Skin epidermis (tissue), 12 donors: Measurements from ENCODE around the gene ASPG.

Experiments
- H3K27ac ChIP-seq, 21 experiments: fragments of 200-600 bp; sonication (generic) in 11 of 21; one replicate each; pipeline ENCODE4 v1.5.0; 2020; ENCODE audit warnings: mild to moderate bottlenecking in 3 of 21, inconsistent platforms in 2 of 21, moderate library complexity in 2 of 21
- H3K4me3 ChIP-seq, 7 experiments: fragments of 200-600 bp; sonication (generic) in 2 of 7; one replicate each; pipeline ENCODE4 v1.5.0; 2020; ENCODE audit warnings: inconsistent platforms in 2 of 7, mild to moderate bottlenecking in 2 of 7, moderate library complexity in 1 of 7

ASPG gene

GRCh38 chr14:104091927-104092771, 6.6 kb downstream of the ASPG start:
- Histone ChIP-seq H3K27ac (no peak overlapping the region), H3K4me3 (no peak overlapping the region)

- Histone ChIP-seq H3K4me3 (no peak overlapping the region), H3K27ac (no peak overlapping the region)
Observed at GRCh38 chr14:104092931-104093365, 7.4 kb downstream of the ASPG start.

DNA sequence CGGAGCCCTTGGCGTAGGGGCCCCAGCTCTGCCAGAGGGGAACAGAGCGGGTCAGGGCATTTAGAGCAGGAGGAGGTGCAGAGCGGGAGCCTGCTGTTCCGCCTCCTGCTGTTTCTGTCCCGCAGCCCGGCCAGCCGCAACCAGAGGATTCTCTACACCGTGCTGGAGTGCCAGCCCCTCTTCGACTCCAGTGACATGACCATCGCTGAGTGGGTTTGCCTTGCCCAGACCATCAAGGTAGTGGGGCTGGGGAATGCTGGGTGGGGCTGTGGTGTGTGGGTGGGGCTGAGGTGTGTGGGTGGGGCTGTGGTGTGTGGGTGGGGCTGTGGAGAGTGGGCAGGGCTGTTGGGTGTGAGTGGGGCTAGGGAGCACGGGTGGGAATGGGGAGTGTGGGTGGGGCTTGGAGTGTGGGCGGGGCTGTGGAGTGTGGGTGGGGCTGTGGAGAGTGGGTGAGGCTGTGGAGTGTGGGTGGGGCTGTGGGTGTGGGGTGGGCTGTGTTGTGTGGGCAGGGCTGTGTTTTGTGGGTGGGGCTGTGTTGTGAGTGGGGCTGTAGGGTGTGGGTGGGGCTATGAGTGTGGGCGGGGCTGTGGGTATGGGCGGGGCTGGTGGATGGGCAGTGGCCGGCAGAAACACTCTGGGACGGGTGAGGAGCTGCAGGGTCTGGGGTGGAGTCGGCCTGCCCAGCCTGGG, 8.0 kb downstream of the ASPG start:
- Histone ChIP-seq H3K27ac (no peak overlapping the region), H3K4me3 (no peak overlapping the region)

DNA sequence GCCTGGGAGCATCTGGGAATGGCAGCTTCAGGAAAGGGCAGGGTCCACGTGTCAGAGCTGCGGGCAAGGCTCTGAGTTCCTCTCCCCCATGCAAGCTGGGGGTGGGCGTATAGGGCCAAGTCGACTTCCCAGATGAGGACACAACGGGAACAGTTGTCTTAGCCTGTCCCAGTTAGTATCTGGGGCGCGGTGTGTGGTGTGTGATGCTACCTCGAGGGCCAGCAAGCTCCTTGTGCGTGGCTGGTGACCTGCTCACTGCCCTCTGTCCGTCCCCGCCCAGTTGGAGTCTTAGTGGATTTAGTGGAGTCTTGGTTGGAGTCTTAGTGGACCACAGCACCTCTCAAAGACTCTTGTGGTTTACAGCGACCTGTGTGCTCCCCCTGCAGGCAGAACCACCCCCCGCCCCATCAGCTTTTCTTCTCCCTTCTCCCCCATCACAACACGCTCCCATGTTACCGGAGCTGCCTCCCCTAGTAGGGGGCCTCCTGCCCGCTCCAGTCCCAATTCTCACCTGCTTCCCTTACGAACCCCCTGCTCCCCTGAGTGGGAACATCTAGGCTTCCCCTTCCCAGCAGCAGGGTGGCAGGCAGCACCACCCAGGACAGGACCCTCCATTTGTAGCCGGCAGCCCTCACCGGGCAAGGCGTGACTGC, 8.7 kb downstream of the ASPG start:
- Histone ChIP-seq H3K4me3 (no peak overlapping the region), H3K27ac (no peak overlapping the region)

DNA sequence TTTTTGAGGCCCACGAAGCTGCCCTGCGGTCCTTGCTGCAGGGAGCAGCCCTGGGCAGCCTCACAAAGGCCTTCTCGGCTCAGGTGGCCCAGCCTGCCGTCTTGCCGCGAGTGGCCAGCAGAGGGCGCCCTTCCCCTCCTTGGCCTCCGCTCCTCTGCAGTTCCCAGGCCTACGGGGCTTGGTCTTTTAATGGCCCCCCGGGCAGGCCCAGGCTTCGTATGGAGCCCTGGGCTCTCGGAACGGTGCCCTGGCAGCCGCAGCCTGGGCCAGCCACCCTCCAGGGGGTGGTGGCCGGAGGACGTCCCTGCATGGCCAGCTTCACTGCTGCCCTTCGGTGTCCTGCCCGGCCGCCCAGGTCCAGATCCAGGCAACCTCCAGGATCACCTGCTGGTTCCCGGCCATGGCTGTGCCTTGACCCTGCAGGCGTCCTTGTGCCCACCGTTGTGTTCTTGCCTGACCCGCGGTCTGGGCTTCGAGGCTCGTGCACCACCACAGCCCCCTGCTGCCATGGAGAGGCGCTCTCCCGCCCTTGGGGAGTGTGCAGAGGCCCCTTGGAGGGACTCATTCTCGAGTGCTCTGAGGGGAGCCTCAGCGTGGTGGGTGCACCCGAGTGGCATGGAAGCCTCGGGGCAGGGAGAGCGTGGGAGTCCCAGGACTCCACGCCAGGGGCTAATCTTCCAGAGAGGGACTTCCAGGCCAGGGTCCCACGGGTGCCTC, 9.4 kb downstream of the ASPG start:
- Histone ChIP-seq H3K27ac (no peak overlapping the region), H3K4me3 (no peak overlapping the region)

GRCh38 chr14:104095426-104096310, 10.2 kb downstream of the ASPG start:
- Histone ChIP-seq H3K4me3 (no peak overlapping the region), H3K27ac (no peak overlapping the region)

- Histone ChIP-seq H3K27ac (no peak overlapping the region), H3K4me3 (no peak overlapping the region)
Observed at GRCh38 chr14:104096318-104096717, 10.8 kb downstream of the ASPG start.

DNA sequence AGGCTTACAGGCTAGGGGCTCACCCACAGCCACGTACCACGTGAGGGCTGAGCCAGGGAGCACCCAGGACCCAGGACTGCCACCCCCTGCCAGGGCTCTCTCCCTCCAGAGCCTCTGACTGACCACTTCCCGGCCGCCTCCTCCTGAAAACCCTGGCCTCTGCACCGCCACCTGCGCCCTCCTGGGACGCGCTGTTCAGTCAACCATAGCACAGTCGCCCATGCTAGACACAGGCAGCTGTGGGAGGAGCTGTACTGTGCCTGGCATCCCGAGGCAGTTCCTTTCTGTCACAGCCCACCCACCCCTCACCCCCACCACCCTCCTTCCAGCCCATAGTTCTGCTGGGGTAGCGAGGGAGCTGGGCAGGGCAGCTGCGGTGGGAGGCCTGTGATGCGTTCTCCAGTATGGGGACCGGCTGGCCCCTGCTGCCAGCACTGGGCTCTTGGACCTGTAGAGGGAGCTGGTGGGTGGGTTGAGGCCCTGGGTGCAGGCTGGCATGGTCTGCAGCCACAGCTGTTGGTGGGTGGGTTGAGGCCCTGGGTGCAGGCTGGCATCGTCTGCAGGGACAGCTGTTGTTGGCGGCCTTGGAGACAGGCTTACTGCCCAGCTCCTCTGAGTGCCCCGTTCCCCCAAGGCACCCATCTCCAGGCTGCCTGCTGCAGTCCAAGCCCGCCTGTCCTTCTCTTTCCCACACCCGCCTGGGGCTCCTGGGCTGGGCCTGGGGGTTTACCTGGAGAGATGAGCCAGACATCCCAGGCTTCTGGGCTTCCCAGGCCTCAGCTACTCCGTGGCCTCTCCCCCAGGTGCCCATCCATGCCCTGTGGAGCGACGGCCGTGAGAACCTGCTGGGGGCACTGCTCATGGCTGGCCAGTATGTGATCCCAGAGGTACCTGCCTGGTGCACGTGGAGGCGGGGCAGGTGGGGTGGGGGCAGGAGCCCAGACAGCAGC, 11.5 kb downstream of the ASPG start:
- H3K27ac ChIP-seq, result no peak overlapping the region

GRCh38 chr14:104098272-104099095, 13.0 kb downstream of the ASPG start:
- Histone ChIP-seq H3K4me3 (no peak overlapping the region), H3K27ac (peak overlapping the region in 1 of 21 experiments; percentile 81)

More for the DNA sequence above, 11.5 kb downstream of the ASPG start:
- H3K4me3 ChIP-seq, result no peak overlapping the region

GRCh38 chr14:104099096-104100041, 13.9 kb downstream of the ASPG start:
- no peak overlapping the region for H3K4me3 ChIP-seq
- H3K27ac ChIP-seq, result peak overlapping the region in 17 of 21 experiments; percentile 48 to 86 (median 73)

DNA sequence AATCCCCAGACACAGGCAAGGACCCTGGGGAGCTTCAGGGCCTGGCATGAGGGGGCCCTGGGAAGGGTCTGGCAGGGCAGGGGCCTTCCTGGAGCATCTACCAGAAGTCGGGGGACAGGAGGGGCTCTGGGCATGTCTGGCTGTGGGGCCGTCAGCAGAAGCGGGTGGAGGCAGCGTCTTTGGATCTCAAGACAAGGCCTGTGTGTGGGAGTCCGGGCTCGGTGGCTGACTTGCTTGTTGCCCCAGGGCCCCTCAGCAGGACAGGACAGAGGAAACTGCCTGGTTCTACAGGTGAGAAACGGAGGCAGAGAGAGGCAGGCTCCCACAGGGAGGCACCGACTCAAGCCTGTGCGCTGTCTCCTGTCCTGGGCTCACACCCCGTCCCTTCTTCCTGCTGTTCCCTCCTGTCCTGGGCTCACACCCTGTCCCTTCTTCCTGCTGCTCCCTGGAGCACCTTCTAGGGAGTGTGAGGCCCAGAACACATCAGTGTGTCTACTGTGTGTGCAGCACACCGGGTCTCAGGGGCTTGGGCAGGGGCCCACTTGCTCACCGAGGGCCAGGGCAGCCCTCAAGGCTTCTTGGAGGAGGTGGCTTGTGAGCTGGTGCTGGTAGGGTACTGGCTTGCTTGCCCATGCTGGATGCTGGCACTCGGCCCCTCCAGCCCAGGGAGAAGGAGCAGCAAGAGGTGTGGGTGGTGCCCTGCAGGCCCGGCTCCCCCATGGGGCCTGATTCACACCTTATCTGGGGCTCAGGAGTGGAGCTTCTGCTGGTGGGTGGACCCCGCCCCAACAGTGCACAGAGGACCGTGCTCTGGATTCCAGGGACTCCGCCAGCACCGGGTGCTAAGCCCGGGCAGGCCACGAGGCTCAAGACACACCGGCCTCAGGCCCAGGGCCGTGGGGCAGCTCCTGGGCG, 14.9 kb downstream of the ASPG start:
- Histone ChIP-seq H3K27ac (peak overlapping the region; percentile 31 to 86 (median 71)), H3K4me3 (no peak overlapping the region)

GRCh38 chr14:104101086-104101621, 15.7 kb downstream of the ASPG start:
- Histone ChIP-seq H3K4me3 (no peak overlapping the region), H3K27ac (peak overlapping the region; percentile 31 to 86 (median 71))

DNA sequence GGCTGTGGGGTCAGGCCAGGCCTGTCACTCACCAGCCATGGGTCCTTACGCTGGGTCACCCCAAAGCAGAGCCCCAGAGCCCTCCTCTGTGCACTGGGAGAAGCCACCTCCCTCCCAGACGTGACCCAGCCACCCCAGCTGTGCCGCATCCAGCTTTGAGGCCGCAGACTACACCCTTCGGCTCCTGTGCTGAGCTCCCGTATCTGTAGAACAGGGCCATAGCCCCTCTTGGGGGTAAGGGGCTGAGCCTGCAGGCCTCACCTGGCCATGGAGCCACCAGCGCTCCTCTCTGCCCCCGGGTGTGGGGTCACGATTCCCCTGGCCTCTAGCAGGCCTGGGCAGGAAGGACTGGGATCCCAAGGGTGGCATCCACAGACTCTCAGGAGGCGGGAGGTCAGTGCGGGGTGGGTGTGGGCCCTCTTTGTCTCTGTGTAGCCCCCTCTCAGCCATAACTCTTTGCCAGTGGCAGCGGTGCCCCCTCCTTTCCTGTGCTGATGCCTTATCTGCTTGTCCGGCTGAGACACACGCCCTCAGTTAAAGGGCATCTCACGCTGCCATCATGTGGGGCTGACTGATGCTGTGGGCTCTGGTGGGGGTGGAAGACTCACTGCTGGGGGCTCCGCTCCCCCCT, 16.3 kb downstream of the ASPG start:
- Histone ChIP-seq H3K4me3 (no peak overlapping the region), H3K27ac (peak overlapping the region in 19 of 21 experiments; percentile 29 to 86 (median 72))

GRCh38 chr14:104102282-104102914, 16.9 kb downstream of the ASPG start:
- peak overlapping the region in 4 of 21 experiments; percentile 70 to 86 (median 78) for H3K27ac ChIP-seq
- no peak overlapping the region for H3K4me3 ChIP-seq
